ENCODE data around the gene PLA2G4F. TPM values are rescaled to one million over a fixed set of nuclear protein-coding genes. Genes with fewer than 3 reads are reported as not detected.
A peak's percentile ranks its signal among the peaks of the same experiment; 100 is the strongest.
"Not testable (repeated sequence)": the region's sequence is repeated elsewhere in the genome, so short reads cannot be mapped to it uniquely, and the experiment has no call there.

Gene PLA2G4F
- polyA plus RNA-seq, 1 experiment = not detected

DNA sequence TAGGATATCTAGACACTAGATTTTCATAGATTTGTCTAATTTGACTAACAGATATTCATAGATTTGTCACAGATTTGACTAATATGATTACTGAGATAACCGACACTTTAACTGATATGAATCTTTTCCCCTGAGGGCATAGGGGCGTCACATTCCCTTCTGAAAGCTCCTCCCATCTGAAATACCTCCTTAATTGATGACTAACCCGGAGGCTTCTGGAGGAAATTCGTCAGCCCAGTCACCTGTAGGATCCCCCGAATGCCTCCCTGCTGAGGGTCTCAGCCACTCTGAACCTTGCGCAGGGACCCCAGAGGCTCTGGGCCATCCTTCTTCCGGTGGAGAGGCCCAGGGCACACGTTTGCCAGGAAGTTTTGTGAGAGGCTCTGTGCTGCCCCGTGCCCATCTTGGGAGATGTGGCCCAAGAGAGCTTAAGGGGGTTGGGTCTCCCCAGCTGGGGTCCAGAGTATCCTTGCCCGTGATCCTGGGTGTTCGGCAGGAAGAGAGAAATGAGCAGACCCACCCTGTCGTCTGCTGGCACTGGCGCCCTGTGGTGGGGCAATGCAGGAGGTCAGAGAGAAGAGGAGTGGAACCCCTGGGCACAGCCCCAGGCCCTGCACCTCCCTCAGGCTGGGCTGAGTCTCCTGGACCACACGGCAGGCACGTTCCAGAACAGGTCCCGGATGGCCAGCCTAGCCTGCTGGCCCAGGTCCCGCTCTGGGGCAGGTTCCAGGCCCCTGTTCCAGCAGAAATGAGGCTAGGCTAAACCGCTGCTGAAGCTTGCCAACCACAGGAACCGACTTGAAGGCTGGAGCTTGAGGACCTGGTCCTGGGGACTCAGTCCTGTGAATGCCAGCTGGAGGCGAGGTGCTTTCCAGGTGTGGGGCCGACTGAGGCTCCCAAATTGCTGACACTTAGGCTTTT is 63.8 kb downstream of the PLA2G4F start:
- POLR2A ChIA-PET = no interaction called here
- CTCF ChIA-PET = interaction anchor here (0.9 to 5.4 kb wide), 3 partner anchors 9 to 45 kb away, joined by 4 to 33 read pairs (median 4); no protein-coding TSS in a partner anchor

DNA sequence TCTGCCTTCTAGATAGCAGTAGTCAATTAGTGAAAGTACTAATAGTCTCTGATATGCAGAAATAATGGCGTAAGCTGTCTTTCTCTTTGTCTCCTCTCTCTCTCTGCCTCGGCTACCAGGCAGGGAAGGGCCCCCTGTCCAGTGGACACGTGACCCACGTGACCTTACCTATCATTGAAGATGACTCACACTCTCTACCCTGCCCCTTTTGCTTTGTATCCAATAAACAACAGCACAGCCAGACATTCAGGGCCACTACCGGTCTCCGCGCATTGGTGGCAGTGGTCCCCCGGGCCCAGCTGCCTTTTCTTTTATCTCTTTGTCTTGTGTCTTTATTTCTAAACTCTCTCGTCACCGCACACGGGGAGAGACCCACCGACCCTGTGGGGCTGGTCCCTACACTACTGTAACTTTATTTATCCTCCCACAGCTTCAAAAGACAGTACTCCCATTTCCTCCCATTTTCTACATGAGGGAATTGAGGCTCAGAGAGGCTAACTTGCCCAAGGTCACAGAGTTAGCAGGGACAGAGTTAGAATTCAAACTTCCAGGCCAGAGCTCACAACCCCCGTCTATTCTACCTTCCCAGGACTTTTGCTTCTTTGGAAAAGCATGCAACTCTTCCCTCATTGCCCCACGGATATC is 64.6 kb downstream of the PLA2G4F start:
- H3K4me3 ChIP-seq (ENCODE audit: low read depth, low read length); DNase-seq (ENCODE audit: low read depth); POLR2A ChIA-PET; H3K36me3 ChIP-seq (ENCODE audit: control insufficient read depth, insufficient read depth, low read length): not testable (repeated sequence)
- H3K27me3 ChIP-seq (ENCODE audit: control insufficient read depth, insufficient read depth, low read length) = peaks cover 19% of the 10 kb centered on the region
- CTCF ChIA-PET = interaction anchor here (0.9 to 5.4 kb wide), 5 partner anchors 8 to 103 kb away, joined by 3 to 33 read pairs (median 4); no protein-coding TSS in a partner anchor

More for the DNA sequence above, 63.8 kb downstream of the PLA2G4F start:
- Histone ChIP-seq H3K27me3 (ENCODE audit: control insufficient read depth, insufficient read depth, low read length) (peaks cover 23% of the 10 kb centered on the region), H3K36me3 (ENCODE audit: control insufficient read depth, insufficient read depth, low read length) (no peaks in the 10 kb centered on the region), H3K4me3 (ENCODE audit: low read depth, low read length) (no peak overlapping the region)
- DNase-seq (ENCODE audit: low read depth) = no peak
- TF ChIP-seq, protein P1, sequence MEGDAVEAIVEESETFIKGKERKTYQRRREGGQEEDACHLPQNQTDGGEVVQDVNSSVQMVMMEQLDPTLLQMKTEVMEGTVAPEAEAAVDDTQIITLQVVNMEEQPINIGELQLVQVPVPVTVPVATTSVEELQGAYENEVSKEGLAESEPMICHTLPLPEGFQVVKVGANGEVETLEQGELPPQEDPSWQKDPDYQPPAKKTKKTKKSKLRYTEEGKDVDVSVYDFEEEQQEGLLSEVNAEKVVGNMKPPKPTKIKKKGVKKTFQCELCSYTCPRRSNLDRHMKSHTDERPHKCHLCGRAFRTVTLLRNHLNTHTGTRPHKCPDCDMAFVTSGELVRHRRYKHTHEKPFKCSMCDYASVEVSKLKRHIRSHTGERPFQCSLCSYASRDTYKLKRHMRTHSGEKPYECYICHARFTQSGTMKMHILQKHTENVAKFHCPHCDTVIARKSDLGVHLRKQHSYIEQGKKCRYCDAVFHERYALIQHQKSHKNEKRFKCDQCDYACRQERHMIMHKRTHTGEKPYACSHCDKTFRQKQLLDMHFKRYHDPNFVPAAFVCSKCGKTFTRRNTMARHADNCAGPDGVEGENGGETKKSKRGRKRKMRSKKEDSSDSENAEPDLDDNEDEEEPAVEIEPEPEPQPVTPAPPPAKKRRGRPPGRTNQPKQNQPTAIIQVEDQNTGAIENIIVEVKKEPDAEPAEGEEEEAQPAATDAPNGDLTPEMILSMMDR (IDR thresholded peaks at IDR 0.05; ENCODE audit: insufficient read depth, low read depth, low read length) = no peak

- ChIA-PET POLR2A (no interaction called here), CTCF (interaction anchor here (0.7 to 1.7 kb wide), 6 partner anchors 9 to 102 kb away, joined by 3 to 9 read pairs (median 3); no protein-coding TSS in a partner anchor)
- Histone ChIP-seq H3K27me3 (ENCODE audit: control insufficient read depth, insufficient read depth, low read length) (peaks cover 21% of the 10 kb centered on the region), H3K4me3 (ENCODE audit: low read depth, low read length) (no peak overlapping the region), H3K36me3 (ENCODE audit: control insufficient read depth, insufficient read depth, low read length) (no peaks in the 10 kb centered on the region)
- DNase-seq (ENCODE audit: low read depth) = no peak
- TF ChIP-seq, protein P1 (IDR thresholded peaks at IDR 0.05; ENCODE audit: insufficient read depth, low read depth, low read length) = no peak
Measured at GRCh38 chr15:42090781-42091180, 65.7 kb downstream of the PLA2G4F start.

GRCh38 chr15:42090370-42090769 is 66.1 kb downstream of the PLA2G4F start:
- POLR2A ChIA-PET = no interaction called here
- CTCF ChIA-PET = interaction anchor here (0.7 to 1.7 kb wide), 5 partner anchors 8 to 48 kb away, joined by 3 to 9 read pairs (median 3); no protein-coding TSS in a partner anchor
- Histone ChIP-seq H3K4me3 (ENCODE audit: low read depth, low read length) (no peak overlapping the region), H3K27me3 (ENCODE audit: control insufficient read depth, insufficient read depth, low read length) (peaks cover 22% of the 10 kb centered on the region), H3K36me3 (ENCODE audit: control insufficient read depth, insufficient read depth, low read length) (no peaks in the 10 kb centered on the region)
- TF ChIP-seq, protein P1 (IDR thresholded peaks at IDR 0.05; ENCODE audit: insufficient read depth, low read depth, low read length) = no peak
- no peak for DNase-seq (ENCODE audit: low read depth)

- no peak for DNase-seq (ENCODE audit: low read depth)
- Histone ChIP-seq H3K27me3 (ENCODE audit: control insufficient read depth, insufficient read depth, low read length) (peaks cover 26% of the 10 kb centered on the region), H3K36me3 (ENCODE audit: control insufficient read depth, insufficient read depth, low read length) (no peaks in the 10 kb centered on the region), H3K4me3 (ENCODE audit: low read depth, low read length) (no peak overlapping the region)
- ChIA-PET POLR2A (no interaction called here), CTCF (interaction anchor here (1.1 to 1.7 kb wide), 3 partner anchors 8 to 48 kb away, joined by 3 to 9 read pairs (median 4); no protein-coding TSS in a partner anchor)
- TF ChIP-seq, protein P1 (IDR thresholded peaks at IDR 0.05; ENCODE audit: insufficient read depth, low read depth, low read length) = no peak
Measured at GRCh38 chr15:42089942-42090341, 66.5 kb downstream of the PLA2G4F start.

Small RNA genes within 50 kb of the gene (small RNA-seq; reads per million reads assigned to genes)
- gene MIR627 (ENCODE audit: insufficient read length, low read depth, low replicate concordance) = 8.6 reads per million, percentile 74 among the genes with 10 or more reads in this experiment

Other genes with a start within 250 kb of the PLA2G4F start
- 14.9 and 17.0 TPM in 2 replicates for gene EHD4, start 184.1 kb downstream of the PLA2G4F start, polyA plus RNA-seq (2011; rRNA removed)
- not detected in 2 replicates for gene PLA2G4E, start 135.6 kb downstream of the PLA2G4F start, polyA plus RNA-seq (2011; rRNA removed)
- not detected in 2 replicates for gene PLA2G4D, start 62.1 kb downstream of the PLA2G4F start, polyA plus RNA-seq (2011; rRNA removed)
- 54.7 and 79.5 TPM in 2 replicates for gene VPS39, start 51.7 kb upstream of the PLA2G4F start, polyA plus RNA-seq (2011; rRNA removed)
- gene GANC, start 116.6 kb upstream of the PLA2G4F start, polyA plus RNA-seq (2011; rRNA removed) = 12.9 and 22.5 TPM in 2 replicates
- gene TMEM87A, start 116.8 kb upstream of the PLA2G4F start, polyA plus RNA-seq (2011; rRNA removed) = 25.1 and 39.3 TPM in 2 replicates
- gene CAPN3, start 202.9 kb upstream of the PLA2G4F start, polyA plus RNA-seq (2011; rRNA removed) = 5.3 and 6.6 TPM in 2 replicates

All from BJ (cell line).